ENCODE results near the gene SLC24A3.

SLC24A3 gene

DNA sequence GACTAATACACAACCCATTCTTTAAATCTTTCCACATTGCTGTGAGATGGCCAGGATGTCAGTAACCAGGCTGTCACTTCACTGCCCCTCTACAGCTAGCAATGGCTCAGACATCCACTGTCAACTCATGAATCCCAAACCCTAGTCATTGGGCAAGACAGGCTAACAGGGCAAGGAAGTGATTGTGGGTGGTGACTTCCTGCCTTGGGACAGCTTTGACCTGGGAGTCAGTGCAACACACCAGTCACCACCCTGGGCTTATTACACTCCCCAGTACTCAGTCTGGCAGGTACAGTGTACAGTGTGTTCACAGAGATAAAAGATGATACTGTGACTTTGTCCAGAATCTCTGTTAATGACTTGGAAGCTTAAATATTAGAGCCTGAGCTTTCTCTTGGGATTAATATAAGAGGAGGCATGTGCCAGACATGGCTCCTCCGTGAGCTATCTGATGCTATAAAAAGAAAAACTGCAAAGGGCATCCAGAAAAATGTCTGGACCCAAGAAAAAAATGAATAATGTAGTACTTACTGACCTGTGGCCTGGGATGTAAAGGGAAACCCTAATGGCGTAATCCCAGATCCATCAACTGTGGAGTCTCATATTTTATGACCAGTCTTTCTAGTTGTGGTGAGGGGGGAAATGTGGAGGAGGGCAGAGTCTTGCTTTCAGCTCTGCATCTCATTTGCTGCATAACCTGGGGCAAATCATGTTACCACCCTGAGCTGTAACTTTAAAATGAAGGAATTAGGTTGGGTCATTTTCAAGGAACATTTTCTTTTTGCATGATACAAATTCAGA, 244.4 kb downstream of the SLC24A3 start:
- no peak for DNase-seq (ENCODE audit: low read depth, low spot score)

DNA sequence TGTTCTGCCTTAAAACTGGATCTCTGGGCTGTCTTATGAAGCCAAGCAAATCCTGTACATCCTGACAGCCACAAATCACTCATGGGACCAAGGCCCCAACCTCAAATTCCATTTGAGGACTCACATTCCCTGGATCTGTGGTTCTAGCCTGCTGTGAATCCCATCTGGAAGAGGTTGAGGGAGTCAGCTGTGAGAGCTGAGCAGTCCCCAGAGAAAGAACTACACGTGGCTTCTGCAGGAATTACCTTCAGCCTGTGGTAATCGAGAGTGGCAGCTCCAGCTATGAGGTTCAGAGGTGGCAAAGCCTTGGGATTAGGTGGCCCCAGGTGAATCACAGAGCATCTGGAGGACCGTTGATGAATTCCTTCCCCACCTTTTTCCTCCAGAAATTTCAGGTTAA, 245.2 kb downstream of the SLC24A3 start:
- no peak for DNase-seq (ENCODE audit: low read depth, low spot score)

DNA sequence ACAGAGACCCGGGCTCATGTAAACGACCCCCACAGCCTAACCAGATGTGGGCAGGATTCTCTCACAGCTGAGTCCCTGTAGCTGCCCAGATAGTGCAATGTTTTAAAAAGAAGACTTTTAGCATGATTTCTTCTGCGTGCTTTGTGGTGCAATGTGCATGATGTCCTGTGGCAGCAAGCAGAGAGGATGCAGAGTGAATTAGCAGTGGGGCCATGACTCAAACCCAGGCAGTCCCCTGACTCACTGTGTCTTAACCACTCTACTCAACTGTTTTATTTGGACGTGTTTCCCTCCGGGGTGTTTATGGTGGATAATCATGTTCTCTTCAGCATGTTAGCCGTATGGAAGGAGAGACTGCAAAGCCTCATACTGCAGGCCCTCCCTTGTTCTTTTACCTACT, 247.9 kb downstream of the SLC24A3 start:
- DNase-seq (ENCODE audit: low read depth, low spot score) = no peak

DNA sequence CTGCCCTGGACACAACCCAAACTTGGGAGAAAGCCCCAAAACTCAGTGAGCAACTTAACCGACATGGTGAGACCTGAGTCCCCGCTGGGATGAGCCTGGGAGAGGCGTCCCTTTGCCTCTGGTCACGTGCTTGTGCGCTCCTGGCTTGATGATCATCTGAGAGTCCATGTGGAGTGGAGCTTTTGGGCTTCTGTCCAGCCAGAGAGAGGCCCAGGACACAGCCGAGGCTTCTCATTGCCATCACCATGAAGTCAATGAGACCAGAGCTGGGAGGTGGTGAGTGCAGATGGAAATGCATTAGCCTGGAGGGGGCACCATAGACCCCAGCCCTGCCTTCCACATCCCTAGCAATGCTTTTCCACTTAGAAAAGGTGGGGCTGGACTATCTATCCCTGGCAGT, 250.0 kb downstream of the SLC24A3 start:
- DNase-seq (ENCODE audit: low read depth, low spot score) = no peak

DNA sequence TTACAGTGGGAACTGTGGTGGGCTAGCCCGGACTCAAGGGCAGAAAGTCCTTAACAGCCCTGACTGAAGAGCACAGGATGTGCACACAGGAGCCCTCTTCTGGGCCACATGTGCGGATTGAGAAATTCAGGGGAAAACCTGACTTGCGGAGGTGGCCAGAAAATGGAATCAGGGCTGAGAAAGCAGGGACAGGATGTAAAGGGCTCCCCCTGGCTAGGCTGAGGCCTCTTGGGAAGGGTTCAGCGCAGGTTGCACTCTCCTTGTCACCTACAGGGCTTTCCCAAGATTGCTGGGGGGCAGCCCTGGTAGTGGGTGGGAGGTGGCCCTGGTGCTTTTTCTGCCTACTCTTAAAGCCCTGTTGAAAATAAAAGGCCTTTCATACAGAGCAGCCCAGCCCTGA, 251.2 kb downstream of the SLC24A3 start:
- DNase-seq (ENCODE audit: low read depth, low spot score) = no peak

DNA sequence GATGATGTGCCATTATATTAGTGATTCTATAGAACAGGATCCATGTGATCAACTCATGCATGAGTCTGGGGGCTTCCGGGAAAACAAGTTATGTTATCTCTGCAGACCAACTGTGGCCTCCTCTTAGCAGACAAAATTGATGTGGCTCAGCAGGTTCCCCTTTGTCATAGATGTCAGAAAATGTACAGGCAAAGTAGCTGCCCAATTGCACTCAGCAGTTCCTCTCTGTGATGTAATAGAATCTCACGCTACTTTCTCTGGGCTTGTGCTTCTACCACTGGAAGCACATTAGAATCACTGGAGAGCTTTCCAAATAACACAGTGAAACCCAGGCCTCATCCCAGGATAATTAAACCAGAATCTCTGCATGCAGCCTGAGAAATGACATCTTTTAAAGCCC, 253.1 kb downstream of the SLC24A3 start:
- DNase-seq (ENCODE audit: low read depth, low spot score) = no peak

DNA sequence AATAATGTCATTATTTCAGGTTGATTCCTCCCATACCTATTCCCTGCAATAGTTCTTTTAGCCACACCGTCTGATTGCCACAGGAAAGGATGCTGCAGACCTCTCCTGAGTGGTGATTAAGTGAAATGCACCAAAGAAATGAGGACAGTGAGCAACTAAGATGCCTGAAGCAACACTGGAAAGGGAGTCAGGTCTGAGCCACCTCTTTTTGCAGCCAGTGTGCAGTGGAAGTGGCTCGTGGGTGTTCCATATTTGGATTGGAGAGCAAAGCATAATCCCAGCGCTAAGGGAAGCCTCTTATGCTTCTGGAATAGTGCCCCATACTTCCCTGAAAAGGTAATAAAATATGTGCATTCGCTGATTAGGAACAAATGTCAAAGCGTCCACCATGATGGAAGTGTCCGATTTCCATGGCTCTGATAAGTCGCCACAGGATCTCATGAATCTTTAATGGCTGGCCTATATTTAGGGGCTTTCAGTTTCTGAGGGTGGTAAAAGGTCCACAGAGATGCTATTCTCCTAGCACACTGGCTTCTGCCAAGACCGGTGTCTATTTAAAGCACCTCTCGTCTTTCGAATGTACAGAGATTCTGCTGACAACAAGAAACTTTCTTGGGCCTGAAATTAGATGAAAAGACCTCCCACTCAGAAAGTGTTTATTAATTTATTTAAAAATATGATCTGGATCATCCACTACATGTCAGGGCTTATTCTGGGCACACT, 253.9 kb downstream of the SLC24A3 start:
- no peak for DNase-seq (ENCODE audit: low read depth, low spot score)

DNA sequence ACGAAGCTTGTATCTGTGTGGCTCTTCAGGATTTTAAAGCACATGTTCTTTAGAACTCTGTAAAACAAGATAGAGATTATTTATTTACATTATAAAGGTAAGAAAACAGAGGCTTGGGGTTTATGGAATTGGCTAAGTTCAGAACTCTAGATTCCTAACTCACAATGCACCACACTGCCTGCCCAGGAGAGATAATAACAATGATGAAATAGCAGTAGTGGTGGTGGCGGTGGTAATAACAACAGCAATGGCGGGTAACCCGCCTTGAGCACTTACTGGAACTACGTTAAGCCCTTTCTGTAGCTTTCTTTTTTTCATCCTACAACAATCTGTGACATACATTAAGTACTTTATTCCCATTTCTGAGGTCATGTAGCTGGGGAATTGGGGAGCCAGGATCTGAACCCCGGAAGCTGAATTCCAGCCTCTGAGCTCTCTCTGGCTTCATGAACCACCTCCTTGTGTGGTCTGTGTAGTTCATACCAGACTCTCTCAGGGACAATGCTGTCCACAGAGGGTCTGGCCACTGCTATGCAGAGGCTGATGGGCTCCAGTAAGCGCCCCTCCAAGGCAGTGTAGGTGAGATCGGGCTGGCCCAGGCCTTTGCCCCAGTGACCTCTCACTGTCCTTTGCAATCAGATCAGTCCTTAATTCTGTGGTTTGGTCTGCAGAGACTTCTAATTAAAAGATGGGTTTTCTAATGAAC, 260.9 kb downstream of the SLC24A3 start:
- DNase-seq (ENCODE audit: low read depth, low spot score) = no peak

DNA sequence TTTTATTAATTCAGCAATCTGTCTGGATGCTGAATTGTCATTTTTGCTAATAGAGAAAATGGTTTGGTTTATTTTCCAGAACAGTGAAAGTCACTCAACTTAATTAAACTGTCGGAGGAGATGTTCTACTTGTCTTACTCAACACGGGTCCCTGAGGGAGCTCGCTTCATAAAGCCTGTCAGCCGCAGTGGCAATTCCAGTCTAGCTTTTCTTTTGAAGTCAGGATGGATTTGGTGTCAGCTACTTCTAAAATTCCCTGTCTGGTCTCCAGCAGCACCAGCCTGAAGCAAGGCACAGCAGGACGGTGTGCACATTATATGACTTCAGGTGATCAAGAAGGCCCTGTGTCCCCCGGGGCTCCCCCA, 261.5 kb downstream of the SLC24A3 start:
- DNase-seq (ENCODE audit: low read depth, low spot score) = no peak

DNA sequence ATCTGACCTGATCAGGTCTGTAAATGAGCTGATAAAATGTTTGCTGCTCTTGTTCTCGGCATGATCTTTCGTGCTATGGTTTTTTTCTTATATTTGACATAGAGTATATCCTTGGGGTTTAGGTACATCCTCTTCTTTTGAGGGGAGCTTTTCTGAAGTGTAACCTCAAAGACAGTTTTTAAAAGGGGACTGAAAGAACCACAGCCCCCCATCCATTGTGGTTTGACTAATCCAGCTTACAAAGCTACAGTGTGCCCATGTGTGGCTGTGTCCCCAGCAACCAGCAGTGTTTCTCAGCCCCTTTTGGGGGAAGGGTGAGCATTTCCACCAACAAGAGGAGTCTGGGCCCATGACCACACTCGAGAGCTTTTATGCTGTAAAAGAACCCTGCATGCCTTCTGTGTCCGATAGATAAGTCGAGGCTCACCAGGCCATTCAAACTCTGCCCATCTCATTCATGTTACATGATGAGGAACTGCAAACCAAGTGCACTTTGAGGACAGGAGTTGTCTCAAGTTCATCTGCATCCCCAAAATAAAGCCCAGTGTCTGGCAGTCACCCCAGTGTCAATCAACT, 266.0 kb downstream of the SLC24A3 start:
- no peak for DNase-seq (ENCODE audit: low read depth, low spot score)

DNA sequence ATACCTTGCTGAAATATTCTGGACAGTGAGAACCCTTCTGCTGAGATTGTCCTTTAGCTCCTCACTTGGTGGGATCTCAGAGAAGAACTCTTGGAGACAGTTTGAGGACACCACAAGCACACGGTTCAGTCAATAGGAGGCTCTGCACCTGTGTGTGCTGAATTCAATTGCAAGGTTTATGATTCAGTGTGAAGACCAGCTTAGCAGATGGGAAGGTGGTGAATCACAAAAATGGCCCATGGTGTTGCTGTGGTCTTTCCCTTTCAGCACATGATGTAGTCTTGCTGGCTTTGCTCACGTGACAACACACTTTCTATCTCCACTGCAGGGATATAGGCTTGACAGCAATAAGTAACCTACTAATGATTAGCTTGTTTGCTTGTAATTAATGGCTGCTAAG, 270.3 kb downstream of the SLC24A3 start:
- DNase-seq (ENCODE audit: low read depth, low spot score) = no peak

DNA sequence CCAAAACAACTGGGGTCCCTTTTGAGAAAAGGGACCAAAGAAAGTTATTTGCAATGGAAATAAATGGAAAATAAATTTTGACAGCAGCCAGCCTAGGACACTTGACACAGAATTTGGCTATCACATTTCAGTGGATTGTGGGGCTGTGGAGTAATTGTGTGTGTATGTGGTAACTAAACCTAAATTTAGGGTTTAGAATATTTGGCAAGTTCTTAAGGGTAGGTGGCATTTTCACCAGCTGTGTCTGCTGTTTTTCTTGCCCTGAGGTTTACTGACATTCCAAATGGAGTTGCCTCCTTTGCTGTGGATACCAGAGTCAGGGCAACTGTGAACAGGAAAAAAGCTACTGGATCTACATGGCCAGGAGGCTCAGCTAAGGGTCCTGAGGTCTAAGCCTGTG, 270.9 kb downstream of the SLC24A3 start:
- no peak for DNase-seq (ENCODE audit: low read depth, low spot score)

DNA sequence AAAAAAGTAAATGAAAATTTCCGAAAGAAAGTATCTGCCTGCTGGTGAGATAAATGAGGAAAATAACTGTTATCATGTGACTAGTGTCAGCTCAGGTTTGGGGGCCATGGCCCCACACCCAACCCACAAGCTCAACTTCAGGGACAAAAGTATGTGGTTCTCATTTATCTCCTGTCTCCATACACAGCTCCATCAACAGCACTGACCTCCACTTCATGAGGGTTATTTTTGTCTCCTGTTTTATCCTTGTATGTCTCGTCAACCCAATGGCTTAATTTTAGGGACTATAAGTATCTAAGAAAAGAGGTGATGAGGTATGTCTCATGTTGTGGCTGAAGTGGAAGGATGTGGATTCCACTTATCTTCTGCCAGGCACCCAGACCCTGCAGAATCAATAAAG, 274.0 kb downstream of the SLC24A3 start:
- DNase-seq (ENCODE audit: low read depth, low spot score) = no peak

DNA sequence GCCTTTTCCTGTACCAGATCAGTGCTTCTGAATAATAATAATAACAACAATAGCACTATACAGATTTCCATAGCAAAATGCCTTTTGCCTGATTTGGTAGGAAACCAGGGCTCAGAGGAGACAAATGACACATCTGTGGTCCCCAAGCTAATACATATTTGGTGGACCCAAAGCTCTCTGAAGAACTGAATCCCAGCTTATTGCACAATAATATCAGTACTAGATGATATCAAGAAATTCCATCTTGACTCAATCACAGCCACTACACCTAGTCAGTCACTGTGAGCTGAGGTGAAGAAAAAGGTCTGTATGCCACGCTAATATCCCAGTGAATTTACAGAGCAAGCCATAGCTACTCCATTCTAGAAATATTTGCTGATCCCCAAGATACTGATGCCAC, 275.0 kb downstream of the SLC24A3 start:
- DNase-seq (ENCODE audit: low read depth, low spot score) = no peak

DNA sequence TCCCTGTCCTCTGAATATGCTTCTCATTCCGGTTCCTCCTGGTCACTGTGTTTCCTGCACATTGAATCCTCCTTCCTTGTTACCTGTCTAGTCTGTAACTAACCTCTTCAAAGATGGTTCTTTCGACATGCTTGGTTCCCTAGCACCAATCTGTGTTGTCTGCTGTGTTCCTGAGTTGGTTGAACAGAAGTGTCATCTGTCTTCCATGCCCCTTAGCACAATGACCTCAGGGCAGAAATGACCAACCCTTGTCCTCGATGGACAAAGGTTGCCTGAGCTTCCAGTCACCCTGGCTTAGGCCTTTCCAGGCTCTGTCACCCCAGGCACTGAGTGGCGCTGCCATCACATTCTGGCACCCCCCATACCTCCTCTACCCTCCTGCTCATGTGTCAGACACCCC, 278.8 kb downstream of the SLC24A3 start:
- DNase-seq (ENCODE audit: low read depth, low spot score) = no peak

DNA sequence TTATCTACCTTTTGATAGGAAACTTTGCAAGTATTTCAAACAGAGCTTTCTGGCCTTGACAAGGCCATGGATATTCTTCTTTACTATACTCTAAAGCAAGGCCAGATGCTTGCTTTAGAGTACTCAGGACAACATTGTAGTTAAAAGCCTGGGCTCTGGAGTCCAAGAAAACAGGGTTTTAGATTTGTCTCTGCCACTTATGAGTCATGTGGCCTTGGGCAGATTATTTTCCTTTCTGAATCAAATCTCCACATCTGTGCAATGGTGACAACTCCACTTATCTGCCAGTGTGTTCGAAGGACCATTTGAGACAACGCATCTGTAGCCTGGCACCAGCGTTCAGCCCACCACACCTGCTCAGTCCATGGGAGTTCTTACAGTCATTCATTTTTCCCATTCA, 279.7 kb downstream of the SLC24A3 start:
- DNase-seq (ENCODE audit: low read depth, low spot score) = no peak

DNA sequence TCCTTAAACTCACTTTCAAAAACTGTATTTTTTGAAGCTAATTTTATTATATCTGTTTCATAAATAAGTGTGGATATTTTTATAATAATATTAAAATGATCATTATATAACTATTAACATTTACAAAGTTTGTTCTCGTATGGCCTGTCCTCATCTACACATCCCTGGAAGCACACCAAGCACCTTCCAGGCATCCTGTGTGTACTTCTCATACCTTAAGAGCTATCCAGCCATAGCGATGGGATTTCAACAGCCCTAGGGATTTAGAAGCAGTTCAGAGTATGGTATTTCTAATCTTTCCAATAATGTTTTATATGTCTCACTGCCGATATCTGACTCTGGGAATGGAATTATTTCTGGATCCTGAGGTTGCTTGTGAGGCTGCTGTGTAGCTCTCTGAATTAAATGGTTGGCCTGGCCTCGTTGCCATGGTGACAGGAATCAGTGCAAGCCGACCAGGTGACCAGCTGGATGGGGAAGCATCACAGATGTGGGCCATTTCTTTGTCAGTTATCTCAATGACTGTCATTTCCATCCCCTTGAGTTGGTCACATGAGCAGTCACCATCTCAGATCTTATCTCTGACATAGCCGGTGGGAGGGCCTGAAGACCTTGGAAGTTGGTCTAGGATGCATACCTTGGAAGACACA, 280.4 kb downstream of the SLC24A3 start:
- DNase-seq (ENCODE audit: low read depth, low spot score) = no peak

DNA sequence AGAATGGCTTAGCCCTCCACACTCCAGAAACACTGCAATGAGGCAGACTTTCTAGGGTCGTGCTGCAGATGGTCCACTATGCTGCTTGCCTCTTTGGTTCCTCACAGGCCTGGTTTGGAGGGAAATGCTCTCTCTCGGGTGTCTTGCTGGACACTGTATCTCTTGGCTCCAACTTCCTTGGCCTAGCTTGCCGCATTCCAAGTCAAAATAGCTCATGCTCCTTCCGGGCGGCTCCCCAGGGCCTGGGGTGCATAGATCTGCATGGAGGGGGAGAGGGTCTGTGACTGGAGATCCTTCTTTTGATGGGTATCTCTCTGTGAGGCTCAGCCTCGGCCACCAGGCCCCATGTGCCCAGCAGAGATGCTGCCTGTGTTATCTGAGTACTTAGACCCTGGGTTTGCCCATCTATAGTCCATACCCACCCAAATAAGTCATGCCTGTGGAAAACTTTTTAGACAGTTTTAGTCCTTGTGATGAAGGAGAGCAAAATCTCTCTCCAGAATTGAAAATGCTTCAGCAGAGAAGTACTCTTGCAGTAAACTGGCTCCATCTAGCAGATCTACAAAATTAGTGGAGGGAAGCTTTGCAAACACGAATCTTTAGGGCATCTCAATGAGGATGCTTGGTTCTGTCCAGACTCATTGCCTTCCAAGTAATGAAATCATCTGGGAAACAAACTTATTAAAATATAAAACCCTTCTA, 281.5 kb downstream of the SLC24A3 start:
- no peak for DNase-seq (ENCODE audit: low read depth, low spot score)

DNA sequence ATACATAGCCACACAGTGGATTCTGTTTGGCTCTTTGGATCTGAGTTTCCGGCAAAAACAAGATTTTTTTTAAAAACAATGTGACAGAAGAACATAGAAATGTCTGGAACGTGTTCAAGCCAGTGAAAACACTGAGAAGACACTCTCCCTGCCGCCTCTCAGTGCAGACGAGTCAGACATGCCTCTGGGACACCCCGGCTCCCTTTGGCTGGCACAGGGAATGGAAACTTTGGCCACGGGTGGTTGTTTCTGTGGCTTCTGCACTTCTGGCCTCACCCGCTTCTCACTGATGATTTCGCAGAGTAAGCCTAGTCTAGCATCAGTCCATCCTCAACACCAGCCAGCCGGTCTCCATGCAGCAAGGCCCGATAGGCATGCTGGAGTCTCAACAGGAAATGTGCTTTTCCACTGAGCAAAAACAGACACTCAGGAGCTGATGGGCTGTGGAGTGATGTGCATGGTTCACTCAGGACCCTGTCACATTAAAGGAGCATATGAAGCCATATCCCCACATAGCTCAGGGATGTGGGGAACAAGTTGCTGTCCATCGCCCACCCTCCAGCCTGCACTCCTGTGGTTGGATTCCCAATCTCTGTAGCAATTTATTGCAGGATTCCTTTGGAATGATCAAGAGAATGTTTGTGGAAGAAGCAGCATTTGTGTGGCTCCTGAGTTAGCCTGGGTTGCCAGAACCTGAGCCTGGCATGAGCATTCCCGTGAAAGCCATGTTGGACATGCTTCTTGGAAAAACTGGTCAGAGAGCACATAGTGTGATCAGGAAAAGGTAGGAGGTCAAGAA, 283.7 kb downstream of the SLC24A3 start:
- no peak for DNase-seq (ENCODE audit: low read depth, low spot score)

DNA sequence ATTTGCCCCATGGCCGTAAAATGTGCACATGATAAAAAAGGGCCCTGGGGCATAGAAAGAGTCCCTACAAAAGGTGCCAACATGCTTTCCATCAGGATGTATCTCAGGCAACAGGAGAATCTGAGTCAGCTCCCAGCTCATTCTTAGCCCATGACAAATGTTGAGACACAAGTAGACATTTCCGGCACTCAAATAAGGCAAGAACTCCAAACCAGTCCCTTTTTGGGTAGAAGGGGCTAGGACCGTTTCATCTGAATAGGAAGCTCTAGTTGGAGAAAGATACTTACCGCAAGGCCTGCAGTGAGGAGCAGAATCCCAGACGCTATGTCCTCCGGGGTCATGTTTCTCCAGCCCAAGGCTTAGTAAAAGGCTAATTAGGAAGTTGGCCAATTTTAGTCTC, 284.6 kb downstream of the SLC24A3 start:
- no peak for DNase-seq (ENCODE audit: low read depth, low spot score)

All from activated CD4-positive, CD25-positive, alpha-beta regulatory T cell treated with anti-CD3 and anti-CD28 coated beads, Interleukin-2, amount 50 U/mL, for 16 hours (primary cell).